SW 1271 (cell line): Measurements from ENCODE around the gene ABCA4.

ENCODE experiments used
- DNase-seq, 2 experiments: peaks; one replicate each; lab custom pipeline; 2025; lab: John Stamatoyannopoulos, UW

ABCA4 gene

GRCh38 chr1:94083681-94084080 lies 37.3 kb downstream of the ABCA4 start:
- DNase-seq = no peak

GRCh38 chr1:94081566-94082344 lies 39.2 kb downstream of the ABCA4 start:
- no peak for DNase-seq

- DNase-seq = no peak
Observed at GRCh38 chr1:94079989-94080388, 41.0 kb downstream of the ABCA4 start.

GRCh38 chr1:94079080-94079940 lies 41.6 kb downstream of the ABCA4 start:
- DNase-seq = no peak

GRCh38 chr1:94072840-94073522 lies 48.0 kb downstream of the ABCA4 start:
- no peak for DNase-seq

- DNase-seq = no peak
Observed at GRCh38 chr1:94071976-94072375, 49.0 kb downstream of the ABCA4 start.

GRCh38 chr1:94071391-94071790 lies 49.6 kb downstream of the ABCA4 start:
- no peak for DNase-seq

- no peak for DNase-seq
Observed at GRCh38 chr1:94070865-94071264, 50.1 kb downstream of the ABCA4 start.

- no peak for DNase-seq
Observed at GRCh38 chr1:94069919-94070285, 51.0 kb downstream of the ABCA4 start.

GRCh38 chr1:94068999-94069918 lies 51.7 kb downstream of the ABCA4 start:
- DNase-seq = no peak

GRCh38 chr1:94068096-94068998 lies 52.6 kb downstream of the ABCA4 start:
- peak; percentile 18 to 51 for DNase-seq

- no peak for DNase-seq
Observed at GRCh38 chr1:94067196-94067595, 53.8 kb downstream of the ABCA4 start.

GRCh38 chr1:94063379-94063778 lies 57.6 kb downstream of the ABCA4 start:
- DNase-seq = peak in 1 of 2 experiments; percentile 27

GRCh38 chr1:94061513-94062443 lies 59.2 kb downstream of the ABCA4 start:
- peak in 1 of 2 experiments; percentile 48 for DNase-seq

GRCh38 chr1:94060720-94061119 lies 60.2 kb downstream of the ABCA4 start:
- no peak for DNase-seq

- no peak for DNase-seq
Observed at GRCh38 chr1:94058766-94059165, 62.2 kb downstream of the ABCA4 start.

- no peak for DNase-seq
Observed at GRCh38 chr1:94056996-94057395, 64.0 kb downstream of the ABCA4 start.

GRCh38 chr1:94056171-94056570 lies 64.8 kb downstream of the ABCA4 start:
- DNase-seq = no peak

GRCh38 chr1:94055459-94056122 lies 65.4 kb downstream of the ABCA4 start:
- DNase-seq = no peak
